OCI-M2 (cell line): ENCODE results near the gene AMH.

Experiments used
- DNase-seq: peaks from one replicate; lab custom pipeline; 2025; ENCODE audit not compliant: unreplicated experiment; lab: John Stamatoyannopoulos, UW

AMH gene

GRCh38 chr19:2221250-2221831 lies 27.8 kb upstream of the AMH start:
- no peak for DNase-seq

DNA sequence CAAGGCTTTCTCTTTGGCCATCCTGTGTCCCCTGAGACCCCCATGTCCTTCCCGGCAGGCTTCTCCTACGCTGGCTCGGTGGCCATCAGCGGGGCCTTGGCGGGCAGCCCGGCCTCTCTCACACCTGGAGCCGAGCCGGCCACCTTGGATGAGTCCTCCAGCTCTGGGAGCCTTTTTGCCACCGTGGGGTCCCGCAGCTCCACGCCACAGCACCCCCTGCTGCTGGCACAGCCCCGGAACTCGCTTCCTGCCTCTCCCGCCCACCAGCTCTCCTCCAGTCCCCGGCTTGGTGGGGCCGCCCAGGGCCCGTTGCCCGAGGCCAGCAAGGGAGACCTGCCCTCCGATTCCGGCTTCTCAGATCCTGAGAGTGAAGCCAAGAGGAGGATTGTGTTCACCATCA lies 27.2 kb upstream of the AMH start:
- no peak for DNase-seq

GRCh38 chr19:2223391-2223790 lies 25.7 kb upstream of the AMH start:
- no peak for DNase-seq

GRCh38 chr19:2223959-2224358 lies 25.2 kb upstream of the AMH start:
- DNase-seq: no peak

GRCh38 chr19:2224754-2225349 lies 24.3 kb upstream of the AMH start:
- DNase-seq: no peak

- DNase-seq: no peak
Measured at GRCh38 chr19:2225415-2226050, 23.6 kb upstream of the AMH start.

- no peak for DNase-seq
Measured at GRCh38 chr19:2226051-2226839, 22.9 kb upstream of the AMH start.

GRCh38 chr19:2226840-2227360 lies 22.2 kb upstream of the AMH start:
- DNase-seq: no peak

DNA sequence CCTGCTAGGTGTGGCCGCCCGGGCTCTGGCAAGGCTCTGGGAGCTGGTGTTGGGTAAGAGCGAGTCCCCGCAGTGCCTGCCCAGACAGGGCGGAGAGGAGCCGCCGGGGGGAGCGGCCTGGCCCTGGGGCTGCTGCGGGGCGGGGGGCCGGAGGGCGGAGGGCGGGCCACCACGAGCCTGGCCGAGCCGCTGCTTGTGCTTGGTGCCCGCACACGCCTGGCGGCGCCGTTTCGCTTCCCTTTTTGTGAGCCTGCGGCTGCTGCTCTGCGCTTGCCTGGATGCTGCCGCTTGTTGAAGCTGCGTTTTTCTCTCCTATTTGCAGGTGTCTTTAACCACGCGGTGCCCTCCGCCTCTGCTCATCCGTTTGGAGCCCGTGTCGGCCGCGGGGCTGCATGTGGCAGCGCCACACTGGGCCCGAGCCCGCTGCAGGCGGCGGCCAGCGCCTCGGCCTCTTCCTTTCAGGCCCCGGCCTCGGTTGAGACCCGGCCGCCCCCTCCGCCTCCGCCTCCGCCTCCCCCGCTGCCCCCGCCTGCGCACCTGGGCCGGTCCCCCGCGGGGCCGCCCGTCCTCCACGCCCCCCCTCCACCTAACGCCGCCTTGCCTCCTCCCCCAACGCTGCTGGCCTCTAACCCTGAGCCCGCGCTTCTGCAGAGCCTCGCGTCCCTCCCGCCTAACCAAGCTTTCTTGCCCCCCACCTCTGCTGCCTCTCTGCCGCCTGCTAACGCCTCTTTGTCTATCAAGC lies 21.5 kb upstream of the AMH start:
- DNase-seq: no peak

GRCh38 chr19:2228157-2229030 lies 20.7 kb upstream of the AMH start:
- DNase-seq: no peak

- no peak for DNase-seq
Measured at GRCh38 chr19:2229103-2230032, 19.8 kb upstream of the AMH start.

- no peak for DNase-seq
Measured at GRCh38 chr19:2230033-2230531, 19.0 kb upstream of the AMH start.

DNA sequence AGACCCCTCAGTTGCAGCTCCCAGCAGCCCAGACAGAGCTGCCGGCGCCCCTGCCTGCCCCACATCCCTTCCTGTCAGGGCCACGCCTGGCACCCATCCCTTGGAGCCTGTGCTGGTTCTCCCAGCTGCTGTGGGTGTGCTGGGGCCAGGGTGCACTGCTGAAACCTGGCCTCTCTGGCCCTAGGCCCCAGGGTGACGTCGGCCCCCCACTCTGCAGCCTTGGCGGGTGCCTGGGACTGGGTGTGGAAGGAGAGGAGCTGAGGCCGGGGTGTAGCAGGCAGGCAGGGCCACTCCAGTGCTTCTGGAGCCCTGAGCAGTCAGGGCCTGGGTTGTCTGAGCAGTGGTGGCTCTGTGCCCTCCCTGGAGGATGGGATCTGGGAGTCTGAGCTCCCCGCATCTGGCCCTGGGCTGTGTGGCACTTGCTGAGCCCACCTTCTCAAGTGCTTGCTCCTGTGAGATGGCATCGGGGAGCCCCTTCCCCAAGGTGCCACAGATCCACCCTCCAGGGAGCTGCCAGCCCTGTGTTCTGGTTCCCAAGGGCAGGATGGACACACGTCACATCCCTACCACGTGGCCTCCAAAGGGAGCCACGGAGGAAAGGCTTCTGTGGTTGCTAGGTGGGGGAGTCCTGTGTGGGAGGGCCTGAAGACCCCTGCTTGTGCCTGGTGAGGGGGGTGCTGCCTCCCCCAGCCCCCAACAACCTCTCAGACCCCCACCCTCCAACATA lies 18.2 kb upstream of the AMH start:
- DNase-seq: no peak

DNA sequence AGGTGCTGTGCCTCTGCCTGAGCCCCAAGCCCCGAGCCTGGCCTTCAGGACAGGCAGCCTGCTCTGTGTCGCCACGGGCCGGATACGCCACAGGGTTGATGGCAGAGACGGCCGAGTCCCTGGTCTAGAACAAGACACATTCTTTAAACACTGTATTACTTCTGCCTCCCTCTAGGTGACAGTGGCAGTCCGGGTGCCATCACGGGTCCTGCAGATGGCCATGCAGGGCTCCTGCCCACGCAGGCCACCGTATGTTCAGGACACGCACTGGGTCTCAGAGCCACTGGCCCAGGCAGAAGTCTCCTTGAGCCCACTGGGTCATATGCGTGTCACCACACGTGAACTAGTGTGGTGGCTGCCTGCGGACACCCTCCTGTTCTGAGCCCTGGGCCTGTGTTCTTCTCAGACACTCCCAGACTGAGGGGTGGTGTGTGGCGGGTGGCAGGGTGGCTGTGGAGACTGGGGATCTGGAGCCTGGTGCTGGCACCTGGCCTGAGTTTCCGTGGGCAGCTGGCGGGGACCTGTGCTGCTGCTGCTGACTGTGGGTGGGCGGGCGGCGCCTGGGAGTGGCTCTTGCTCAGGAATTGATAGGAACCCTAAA lies 17.4 kb upstream of the AMH start:
- DNase-seq: no peak

DNA sequence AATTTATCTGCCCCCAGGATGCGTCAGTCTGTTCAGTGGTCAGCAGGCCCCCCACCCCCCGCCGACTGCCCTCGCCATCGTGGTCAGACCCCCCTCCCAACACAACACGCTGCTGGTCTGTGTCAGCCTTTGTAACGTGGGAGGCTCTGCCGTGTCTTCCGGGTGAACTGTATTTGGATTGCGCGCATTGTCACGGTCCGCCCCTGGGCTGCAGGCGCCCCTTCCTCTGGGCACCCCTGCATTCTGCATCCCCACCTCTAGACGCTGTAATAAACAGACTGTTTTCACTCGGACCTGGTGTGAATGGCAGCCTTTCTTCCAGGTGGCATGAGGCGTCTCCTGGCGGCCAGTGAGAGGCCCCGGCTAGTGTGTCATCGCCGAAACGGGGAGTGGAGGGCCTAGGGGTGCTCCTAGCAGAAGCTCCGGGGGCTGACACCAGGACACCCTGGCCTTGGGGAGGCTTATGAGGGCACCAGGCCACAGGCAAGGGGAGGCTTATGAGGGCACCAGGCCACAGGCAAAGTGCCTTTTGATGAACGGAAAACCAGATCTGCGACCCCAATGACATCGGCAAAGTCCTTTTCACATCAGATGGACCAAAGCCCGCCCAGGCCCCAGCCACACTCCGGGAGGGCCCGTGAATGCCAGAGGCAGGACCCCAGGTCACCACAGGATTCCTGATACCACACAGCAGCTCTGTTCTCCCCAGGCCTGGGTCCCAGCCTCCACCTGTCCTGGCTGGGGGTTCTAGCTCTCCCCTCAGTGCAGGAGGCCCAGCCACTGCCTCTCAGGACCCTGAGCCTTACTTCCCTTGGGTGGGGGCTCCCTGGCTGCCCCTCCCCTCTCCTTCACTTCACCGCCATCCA lies 16.6 kb upstream of the AMH start:
- no peak for DNase-seq

DNA sequence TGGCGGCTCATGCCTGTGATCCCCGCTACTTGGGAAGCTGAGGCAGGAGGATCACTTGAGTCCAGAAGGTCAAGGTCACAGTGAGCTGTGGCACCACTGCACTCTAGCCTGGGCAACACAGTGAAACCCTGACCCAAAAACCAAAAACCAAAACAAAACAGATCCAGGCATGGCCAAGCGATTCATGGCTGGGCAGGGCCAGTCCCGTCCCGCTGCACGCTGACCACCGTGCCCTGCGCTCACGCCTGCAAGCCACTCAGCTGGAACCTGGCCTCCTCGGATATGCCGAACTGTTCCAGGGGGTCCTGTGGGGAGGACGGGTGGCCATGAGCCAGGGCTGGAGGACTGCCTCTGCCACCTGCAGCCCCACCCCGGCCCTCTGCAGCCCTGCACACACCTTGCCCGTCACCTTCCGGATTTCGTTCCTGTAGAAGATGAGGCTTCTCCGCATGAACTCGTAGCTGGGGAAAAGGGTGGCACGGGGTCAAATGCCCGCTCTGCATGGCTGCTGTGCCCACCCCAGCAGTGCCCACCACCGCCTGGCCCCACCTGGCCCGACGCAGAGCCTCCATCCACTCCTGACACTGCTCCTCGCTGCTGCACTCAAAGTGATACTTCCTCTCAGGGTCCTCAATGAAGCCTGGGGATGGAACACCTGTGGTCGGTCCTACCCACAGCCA lies 15.4 kb upstream of the AMH start:
- DNase-seq: no peak
